HL-60/S4 treated with phorbol 12-myristate 13-acetate at 8.2 ng/mL for 4 days and 3 days (cell line): Measurements from ENCODE around the gene TSKU.

ENCODE experiments used
- in situ Hi-C: fragments of 300-500 bp; cut with MboI; formaldehyde crosslinking; loops from 2 replicates; pipeline ENCODE4 v1.15.0; 2022; ENCODE audit warnings: low sequenced_read_pairs

Gene TSKU

GRCh38 chr11:76750746-76751145, 32.4 kb upstream of the TSKU start:
- in situ Hi-C loops: no loop called here

- in situ Hi-C loops: no loop called here
Observed at GRCh38 chr11:76752321-76753143, 30.6 kb upstream of the TSKU start.

- in situ Hi-C loops: no loop called here
Observed at GRCh38 chr11:76753449-76753848, 29.7 kb upstream of the TSKU start.

GRCh38 chr11:76753950-76754349, 29.2 kb upstream of the TSKU start:
- in situ Hi-C loops: no loop called here

- in situ Hi-C loops: no loop called here
Observed at GRCh38 chr11:76756341-76756741, 26.8 kb upstream of the TSKU start.

GRCh38 chr11:76758311-76758710, 24.8 kb upstream of the TSKU start:
- in situ Hi-C loops: no loop called here

GRCh38 chr11:76759092-76759491, 24.1 kb upstream of the TSKU start:
- in situ Hi-C loops: no loop called here

- in situ Hi-C loops: no loop called here
Observed at GRCh38 chr11:76759517-76759916, 23.6 kb upstream of the TSKU start.

GRCh38 chr11:76760236-76760635, 22.9 kb upstream of the TSKU start:
- in situ Hi-C loops: no loop called here

- in situ Hi-C loops: no loop called here
Observed at GRCh38 chr11:76761718-76762355, 21.3 kb upstream of the TSKU start.

GRCh38 chr11:76762356-76762752, 20.8 kb upstream of the TSKU start:
- in situ Hi-C loops: no loop called here

- in situ Hi-C loops: no loop called here
Observed at GRCh38 chr11:76762867-76763572, 20.1 kb upstream of the TSKU start.

GRCh38 chr11:76763573-76764346, 19.4 kb upstream of the TSKU start:
- in situ Hi-C loops: no loop called here

- in situ Hi-C loops: no loop called here
Observed at GRCh38 chr11:76764941-76765665, 18.1 kb upstream of the TSKU start.

GRCh38 chr11:76765863-76766350, 17.2 kb upstream of the TSKU start:
- in situ Hi-C loops: no loop called here

- in situ Hi-C loops: no loop called here
Observed at GRCh38 chr11:76766521-76766920, 16.6 kb upstream of the TSKU start.

GRCh38 chr11:76767659-76768058, 15.5 kb upstream of the TSKU start:
- in situ Hi-C loops: no loop called here

GRCh38 chr11:76768088-76768908, 14.9 kb upstream of the TSKU start:
- in situ Hi-C loops: no loop called here

- in situ Hi-C loops: no loop called here
Observed at GRCh38 chr11:76768909-76769560, 14.1 kb upstream of the TSKU start.
